H1 (cell line): Measurements from ENCODE around the gene DENND2A. TPM values are rescaled to one million over a fixed set of nuclear protein-coding genes. Genes with fewer than 3 reads are reported as not detected.

Experiments
- RBBP5 ChIP-seq: IDR thresholded peaks from 2 replicates; pipeline ENCODE4 v1.7.1; 2012; ENCODE audit warnings: low read depth, mild to moderate bottlenecking, inconsistent platforms, low read length, moderate library complexity, borderline replicate concordance
- polyA plus RNA-seq, 7 experiments: library from polyadenylated mRNA; depleted of rRNA in 3 of 7; stranded (reverse) in 5 of 7; unstranded in 2 of 7; fragments of >200 nt in 5 of 7; fragments of 200-250 nt in 2 of 7; gene quantifications; 1 replicate in 5 of 7; 2 replicates in 1 of 7; 4 replicates in 1 of 7; pipeline versions ENCODE4 v1.2.1 to v1.2.3, GENCODE V29; 2011 to 2013; ENCODE audit warnings: missing spikeins in 2 of 7, mixed read lengths in 2 of 7
- total RNA-seq: library from RNA; stranded (reverse); fragmentation: NEBNext Ultra II Directional; extraction: Animal tissue kit (Norgen Biotek cat#: 25700); gene quantifications from 2 replicates; pipeline ENCODE4 v1.2.1, GENCODE V29; 2021

DENND2A gene
- total and polyA plus RNA-seq, 2 of the 8 experiments (the other 6 are each of a cell fraction or from before 2014, with no cell fraction given), result 5.0 to 13.0 TPM

GRCh38 chr7:140519007-140519399 is 121.6 kb downstream of the DENND2A start (continued):
- no peak for TF ChIP-seq RBBP5
